ENCODE measurements around the gene IQGAP2.

IQGAP2 gene

DNA sequence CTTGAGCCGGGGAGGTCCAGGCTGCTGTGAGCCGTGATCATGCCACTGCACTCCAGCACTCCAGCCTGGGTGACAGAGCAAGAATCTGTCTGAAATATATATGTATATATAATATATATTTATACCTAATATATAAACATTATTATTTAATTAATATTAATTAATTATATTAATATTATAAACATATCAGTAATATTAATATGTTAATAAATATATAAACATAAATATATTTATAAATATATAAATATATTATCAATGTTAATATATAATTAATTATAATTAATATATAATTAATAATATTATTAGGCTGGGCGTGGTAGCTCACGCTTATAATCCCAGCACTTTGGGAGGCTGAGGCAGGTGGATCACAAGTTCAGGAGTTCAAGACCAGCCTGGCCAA is 354.0 kb downstream of the IQGAP2 start:
- Histone ChIP-seq H3K4me3 (ENCODE audit: low read length) (no peak overlapping the region), H3K27me3 (ENCODE audit: control insufficient read depth, insufficient read depth, low read length) (no peaks in the 10 kb centered on the region), H3K36me3 (ENCODE audit: control insufficient read depth, insufficient read depth, low read length) (no peaks in the 10 kb centered on the region), H3K4me1 (ENCODE audit: control insufficient read depth, insufficient read depth, low read length) (no peaks in the 10 kb centered on the region), H3K9ac (ENCODE audit: low read length) (no peak overlapping the region), H3K27ac (ENCODE audit: low read depth, low read length) (no peak overlapping the region)
